Measurements from ENCODE around the gene IFNE. TPM values are rescaled to one million over a fixed set of nuclear protein-coding genes. Genes with fewer than 3 reads are reported as not detected.

IFNE gene
- total and polyA plus RNA-seq, 9 of the 15 experiments (the other 6 are each of a cell fraction or from before 2014, with no cell fraction given), result not detected

DNA sequence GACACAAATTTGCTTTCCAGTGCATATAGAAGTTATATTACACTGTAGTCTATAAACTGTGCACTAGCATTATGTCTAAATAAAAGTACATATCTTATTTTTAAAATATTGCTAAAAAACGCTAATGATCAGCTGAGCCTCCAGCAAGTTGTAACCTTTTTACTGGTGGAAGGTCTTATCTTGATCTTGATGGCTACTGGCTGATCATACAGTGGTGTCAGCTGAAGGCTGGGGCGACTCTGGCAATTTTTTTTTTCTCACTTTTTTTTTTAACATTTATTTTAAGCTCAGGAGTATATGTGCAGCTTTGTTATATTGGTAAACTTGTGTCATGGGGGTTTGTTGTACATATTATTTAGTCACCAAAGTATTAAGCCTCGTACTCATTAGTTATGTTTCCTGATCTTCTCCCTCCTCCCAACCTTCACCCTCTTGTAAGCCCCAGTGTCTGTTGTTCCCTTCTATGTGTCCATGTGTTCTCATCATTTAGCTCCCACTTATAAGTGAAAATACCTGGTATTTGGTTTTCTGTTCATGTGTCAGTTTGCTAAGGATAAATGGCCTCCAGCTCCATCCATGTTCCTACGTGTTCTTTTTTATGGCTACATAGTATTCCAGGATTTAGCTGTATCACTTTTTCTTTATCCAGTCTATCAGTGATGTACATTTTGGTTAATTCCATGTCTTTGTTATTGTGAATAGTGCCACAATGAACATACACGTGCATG lies 38.6 kb upstream of the IFNE start:
- FAIRE-seq, result no peak
- Histone ChIP-seq H2AFZ (ENCODE audit: low read depth, low read length) (no peak overlapping the region), H3K79me2 (ENCODE audit: control insufficient read depth, insufficient read depth, low read length) (no peaks in the 10 kb centered on the region), H3K27ac (ENCODE audit: extremely low read depth, low read depth, low read length) (no peak overlapping the region), H3K9ac (ENCODE audit: insufficient read depth in 1 of 2, low read depth in 2 of 2, low read length in 2 of 2) (no peak overlapping the region), H3K4me2 (ENCODE audit: insufficient read depth, low read length) (no peak overlapping the region), H3K9me1 (ENCODE audit: control insufficient read depth, insufficient read depth, low read length) (no peaks in the 10 kb centered on the region), H3K27me3 (ENCODE audit: control insufficient read depth in 2 of 2, insufficient read depth in 2 of 2, low read length in 2 of 2) (no peaks in the 10 kb centered on the region), H3K4me3 (no peak overlapping the region), H3K4me1 (replicated peaks in 1 of 2; ENCODE audit: control insufficient read depth in 2 of 2, insufficient read depth in 2 of 2, low read length in 2 of 2) (no peaks in the 10 kb centered on the region), H4K20me1 (replicated peaks; ENCODE audit: control insufficient read depth, insufficient read depth, low read length) (no peaks in the 10 kb centered on the region), H3K9me3 (replicated peaks; ENCODE audit: control insufficient read depth, insufficient read depth, low read depth, low read length) (no peaks in the 10 kb centered on the region), H3K36me3 (ENCODE audit: control insufficient read depth, insufficient read depth, low read length) (no peaks in the 10 kb centered on the region)
- DNase-seq (ENCODE audit: extremely low read depth in 1 of 4, low spot score in 3 of 4), result no peak
- CTCF ChIA-PET (ENCODE audit: low intra/inter-chr PET ratio), result no interaction called here
- TF ChIP-seq CREBBP (IDR thresholded peaks at IDR 0.05; ENCODE audit: low read depth, low read length), result no peak
- TF ChIP-seq, protein P1, sequence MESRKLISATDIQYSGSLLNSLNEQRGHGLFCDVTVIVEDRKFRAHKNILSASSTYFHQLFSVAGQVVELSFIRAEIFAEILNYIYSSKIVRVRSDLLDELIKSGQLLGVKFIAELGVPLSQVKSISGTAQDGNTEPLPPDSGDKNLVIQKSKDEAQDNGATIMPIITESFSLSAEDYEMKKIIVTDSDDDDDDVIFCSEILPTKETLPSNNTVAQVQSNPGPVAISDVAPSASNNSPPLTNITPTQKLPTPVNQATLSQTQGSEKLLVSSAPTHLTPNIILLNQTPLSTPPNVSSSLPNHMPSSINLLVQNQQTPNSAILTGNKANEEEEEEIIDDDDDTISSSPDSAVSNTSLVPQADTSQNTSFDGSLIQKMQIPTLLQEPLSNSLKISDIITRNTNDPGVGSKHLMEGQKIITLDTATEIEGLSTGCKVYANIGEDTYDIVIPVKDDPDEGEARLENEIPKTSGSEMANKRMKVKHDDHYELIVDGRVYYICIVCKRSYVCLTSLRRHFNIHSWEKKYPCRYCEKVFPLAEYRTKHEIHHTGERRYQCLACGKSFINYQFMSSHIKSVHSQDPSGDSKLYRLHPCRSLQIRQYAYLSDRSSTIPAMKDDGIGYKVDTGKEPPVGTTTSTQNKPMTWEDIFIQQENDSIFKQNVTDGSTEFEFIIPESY (CRISPR knock-in tag; IDR thresholded peaks at IDR 0.05), result no peak
- no peak for TF ChIP-seq ZBTB1 (CRISPR knock-in tag; IDR thresholded peaks at IDR 0.05; ENCODE audit: borderline replicate concordance, low read depth)
- TF ChIP-seq, protein P2, sequence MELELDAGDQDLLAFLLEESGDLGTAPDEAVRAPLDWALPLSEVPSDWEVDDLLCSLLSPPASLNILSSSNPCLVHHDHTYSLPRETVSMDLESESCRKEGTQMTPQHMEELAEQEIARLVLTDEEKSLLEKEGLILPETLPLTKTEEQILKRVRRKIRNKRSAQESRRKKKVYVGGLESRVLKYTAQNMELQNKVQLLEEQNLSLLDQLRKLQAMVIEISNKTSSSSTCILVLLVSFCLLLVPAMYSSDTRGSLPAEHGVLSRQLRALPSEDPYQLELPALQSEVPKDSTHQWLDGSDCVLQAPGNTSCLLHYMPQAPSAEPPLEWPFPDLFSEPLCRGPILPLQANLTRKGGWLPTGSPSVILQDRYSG (tag; conservative IDR thresholded peaks at IDR 0.05; ENCODE audit: low read depth), result no peak
- TF ChIP-seq ZKSCAN1 (IDR thresholded peaks at IDR 0.05; ENCODE audit: low read depth, low read length), result no peak
- TF ChIP-seq MIER1 (IDR thresholded peaks at IDR 0.05; ENCODE audit: low read depth), result no peak
- TF ChIP-seq CHD1 (IDR thresholded peaks at IDR 0.05; ENCODE audit: low read length), result no peak
- no peak for TF ChIP-seq POLR2H (tag; IDR thresholded peaks at IDR 0.05; ENCODE audit: low read depth)
- POLR2A ChIA-PET, result no interaction called here
- in situ Hi-C loops (cut with MboI), result no loop called here
- ATAC-seq, result no peak
- no TSS peak for BruUV-seq (replicated peaks)
- intact Hi-C loops (cut with micrococcal nuclease), result no loop called here
- no CpG with 5 or more reads among the region's 5 CpGs for WGBS (ENCODE audit: insufficient coverage, low coverage, missing lambda C conversion rate)

Data from K562 (cell line).